Liver (tissue), 3 donors: ENCODE measurements around the gene WSCD1.

Experiments
- EGR1 ChIP-seq, 2 donors: IDR thresholded peaks; 2 replicates each; pipeline ENCODE4 v1.6.1; 2016 to 2018; ENCODE audit warnings: antibody characterized with exemption in 2 of 2, low read depth in 2 of 2
- FOXA1 ChIP-seq: IDR thresholded peaks from 2 replicates; pipeline ENCODE4 v1.6.1; 2016; ENCODE audit warnings: antibody characterized with exemption
- HNF4A ChIP-seq, 2 donors: conservative IDR thresholded peaks; 2 replicates each; pipeline ENCODE4 v1.6.1; 2016; ENCODE audit warnings: antibody characterized with exemption in 2 of 2, mild to moderate bottlenecking in 2 of 2
- JUND ChIP-seq, 2 donors: IDR thresholded peaks; 2 replicates each; pipeline ENCODE4 v1.6.1; 2016; ENCODE audit warnings: antibody characterized with exemption in 2 of 2
- RAD21 ChIP-seq, 2 donors: IDR thresholded peaks; 2 replicates each; pipeline ENCODE4 v1.6.1; 2016; ENCODE audit warnings: antibody characterized with exemption in 2 of 2, mild to moderate bottlenecking in 2 of 2
- RXRA ChIP-seq, 2 donors: IDR thresholded peaks; 2 replicates each; pipeline ENCODE4 v1.6.1; 2017 to 2018; ENCODE audit warnings: antibody characterized with exemption in 2 of 2, mild to moderate bottlenecking in 1 of 2
- TAF1 ChIP-seq: conservative IDR thresholded peaks from 2 replicates; pipeline ENCODE4 v1.6.1; 2016; ENCODE audit warnings: antibody characterized with exemption, mild to moderate bottlenecking
- YY1 ChIP-seq: IDR thresholded peaks from 2 replicates; pipeline ENCODE4 v1.6.1; 2016; ENCODE audit warnings: antibody characterized with exemption, mild to moderate bottlenecking
- TF ChIP-seq, protein P1 (sequence below): fragments of 150-350 bp; IDR thresholded peaks from 2 replicates; pipeline ENCODE4 v1.5.1; 2017; ENCODE audit warnings: improper control_type of control experiment, low read depth, low read length; ENCODE audit not compliant: missing input control
- TF ChIP-seq, protein P2 (sequence below): IDR thresholded peaks from 2 replicates; pipeline ENCODE4 v1.6.1; 2016; ENCODE audit warnings: antibody characterized with exemption
- TF ChIP-seq, protein P3 (sequence below): IDR thresholded peaks from 2 replicates; pipeline ENCODE4 v1.6.1; 2016; ENCODE audit warnings: antibody characterized with exemption
- TF ChIP-seq, protein P4 (sequence below): IDR thresholded peaks from 2 replicates; pipeline ENCODE4 v1.6.1; 2016; ENCODE audit warnings: antibody characterized with exemption
- donor health status: healthy.
- donor health status: healthy.

DNA sequence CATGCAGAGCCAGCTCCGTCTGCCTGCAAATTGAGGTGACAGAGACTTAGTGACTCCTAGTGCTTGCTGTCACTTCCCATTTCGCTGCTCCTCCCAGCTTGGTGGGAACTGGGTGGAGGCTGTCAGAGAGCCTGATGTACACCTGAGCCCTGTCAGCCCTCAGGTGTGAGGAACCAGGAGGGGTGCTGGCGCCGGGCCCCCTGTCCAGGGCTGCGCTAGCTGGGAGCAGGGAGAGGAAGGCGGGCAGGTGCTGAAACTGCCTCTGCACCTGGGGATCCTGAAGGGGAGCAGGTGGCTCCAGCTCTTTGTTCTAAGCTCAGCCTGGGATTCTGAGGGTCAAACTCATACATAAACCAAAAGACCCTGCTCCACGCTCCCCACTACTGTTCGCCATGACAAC is 10.8 kb upstream of the WSCD1 start:
- TF ChIP-seq, protein P1, sequence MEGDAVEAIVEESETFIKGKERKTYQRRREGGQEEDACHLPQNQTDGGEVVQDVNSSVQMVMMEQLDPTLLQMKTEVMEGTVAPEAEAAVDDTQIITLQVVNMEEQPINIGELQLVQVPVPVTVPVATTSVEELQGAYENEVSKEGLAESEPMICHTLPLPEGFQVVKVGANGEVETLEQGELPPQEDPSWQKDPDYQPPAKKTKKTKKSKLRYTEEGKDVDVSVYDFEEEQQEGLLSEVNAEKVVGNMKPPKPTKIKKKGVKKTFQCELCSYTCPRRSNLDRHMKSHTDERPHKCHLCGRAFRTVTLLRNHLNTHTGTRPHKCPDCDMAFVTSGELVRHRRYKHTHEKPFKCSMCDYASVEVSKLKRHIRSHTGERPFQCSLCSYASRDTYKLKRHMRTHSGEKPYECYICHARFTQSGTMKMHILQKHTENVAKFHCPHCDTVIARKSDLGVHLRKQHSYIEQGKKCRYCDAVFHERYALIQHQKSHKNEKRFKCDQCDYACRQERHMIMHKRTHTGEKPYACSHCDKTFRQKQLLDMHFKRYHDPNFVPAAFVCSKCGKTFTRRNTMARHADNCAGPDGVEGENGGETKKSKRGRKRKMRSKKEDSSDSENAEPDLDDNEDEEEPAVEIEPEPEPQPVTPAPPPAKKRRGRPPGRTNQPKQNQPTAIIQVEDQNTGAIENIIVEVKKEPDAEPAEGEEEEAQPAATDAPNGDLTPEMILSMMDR, result no peak
- TF ChIP-seq TAF1, result no peak
- no peak for TF ChIP-seq FOXA1
- TF ChIP-seq, protein P2, sequence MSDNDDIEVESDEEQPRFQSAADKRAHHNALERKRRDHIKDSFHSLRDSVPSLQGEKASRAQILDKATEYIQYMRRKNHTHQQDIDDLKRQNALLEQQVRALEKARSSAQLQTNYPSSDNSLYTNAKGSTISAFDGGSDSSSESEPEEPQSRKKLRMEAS, result no peak
- TF ChIP-seq EGR1 (IDR thresholded peaks at IDR 0.05; ENCODE audit: low read depth in 2 of 2), result no peak
- TF ChIP-seq YY1, result no peak
- no peak for TF ChIP-seq JUND (IDR thresholded peaks at IDR 0.05)
- no peak for TF ChIP-seq HNF4A (conservative IDR thresholded peaks at IDR 0.05)
- no peak for TF ChIP-seq RAD21 (IDR thresholded peaks at IDR 0.05)
- TF ChIP-seq, protein P3, sequence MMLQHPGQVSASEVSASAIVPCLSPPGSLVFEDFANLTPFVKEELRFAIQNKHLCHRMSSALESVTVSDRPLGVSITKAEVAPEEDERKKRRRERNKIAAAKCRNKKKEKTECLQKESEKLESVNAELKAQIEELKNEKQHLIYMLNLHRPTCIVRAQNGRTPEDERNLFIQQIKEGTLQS, result no peak
- TF ChIP-seq, protein P4, sequence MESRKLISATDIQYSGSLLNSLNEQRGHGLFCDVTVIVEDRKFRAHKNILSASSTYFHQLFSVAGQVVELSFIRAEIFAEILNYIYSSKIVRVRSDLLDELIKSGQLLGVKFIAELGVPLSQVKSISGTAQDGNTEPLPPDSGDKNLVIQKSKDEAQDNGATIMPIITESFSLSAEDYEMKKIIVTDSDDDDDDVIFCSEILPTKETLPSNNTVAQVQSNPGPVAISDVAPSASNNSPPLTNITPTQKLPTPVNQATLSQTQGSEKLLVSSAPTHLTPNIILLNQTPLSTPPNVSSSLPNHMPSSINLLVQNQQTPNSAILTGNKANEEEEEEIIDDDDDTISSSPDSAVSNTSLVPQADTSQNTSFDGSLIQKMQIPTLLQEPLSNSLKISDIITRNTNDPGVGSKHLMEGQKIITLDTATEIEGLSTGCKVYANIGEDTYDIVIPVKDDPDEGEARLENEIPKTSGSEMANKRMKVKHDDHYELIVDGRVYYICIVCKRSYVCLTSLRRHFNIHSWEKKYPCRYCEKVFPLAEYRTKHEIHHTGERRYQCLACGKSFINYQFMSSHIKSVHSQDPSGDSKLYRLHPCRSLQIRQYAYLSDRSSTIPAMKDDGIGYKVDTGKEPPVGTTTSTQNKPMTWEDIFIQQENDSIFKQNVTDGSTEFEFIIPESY, result no peak
- no peak for TF ChIP-seq RXRA (IDR thresholded peaks at IDR 0.05)
